ENCODE results near the gene MICAL2. TPM values are rescaled to one million over a fixed set of nuclear protein-coding genes. Genes with fewer than 3 reads are reported as not detected.

MICAL2 gene
- total RNA-seq, 1 donor from 2014 or later, result 10.0 TPM

- H3K27ac Mint-ChIP-seq, result no peak overlapping the region
- H3K9me3 Mint-ChIP-seq (ENCODE audit: low read depth), result no peaks in the 10 kb centered on the region
- DNase-seq (ENCODE audit: low spot score, unreplicated experiment), result no peak
- no peaks in the 10 kb centered on the region for H3K36me3 Mint-ChIP-seq (ENCODE audit: insufficient read depth)
- TF ChIP-seq CTCF (IDR thresholded peaks at IDR 0.05; ENCODE audit: unreplicated experiment), result no peak
- peaks cover 26% of the 10 kb centered on the region for H3K4me1 Mint-ChIP-seq (ENCODE audit: low read depth)
- H3K27me3 Mint-ChIP-seq, result peaks cover 2% of the 10 kb centered on the region
- H3K4me3 Mint-ChIP-seq (ENCODE audit: low read depth), result no peak overlapping the region
Measured at GRCh38 chr11:12274558-12275197, 164.3 kb downstream of the MICAL2 start.

GRCh38 chr11:12275818-12276217, 165.4 kb downstream of the MICAL2 start:
- H3K9me3 Mint-ChIP-seq (ENCODE audit: low read depth), result no peaks in the 10 kb centered on the region
- H3K27ac Mint-ChIP-seq, result no peak overlapping the region
- peaks cover 2% of the 10 kb centered on the region for H3K27me3 Mint-ChIP-seq
- peaks cover 31% of the 10 kb centered on the region for H3K4me1 Mint-ChIP-seq (ENCODE audit: low read depth)
- no peaks in the 10 kb centered on the region for H3K36me3 Mint-ChIP-seq (ENCODE audit: insufficient read depth)
- no peak overlapping the region for H3K4me3 Mint-ChIP-seq (ENCODE audit: low read depth)
- no peak for DNase-seq (ENCODE audit: low spot score, unreplicated experiment)
- no peak for TF ChIP-seq CTCF (IDR thresholded peaks at IDR 0.05; ENCODE audit: unreplicated experiment)

DNA sequence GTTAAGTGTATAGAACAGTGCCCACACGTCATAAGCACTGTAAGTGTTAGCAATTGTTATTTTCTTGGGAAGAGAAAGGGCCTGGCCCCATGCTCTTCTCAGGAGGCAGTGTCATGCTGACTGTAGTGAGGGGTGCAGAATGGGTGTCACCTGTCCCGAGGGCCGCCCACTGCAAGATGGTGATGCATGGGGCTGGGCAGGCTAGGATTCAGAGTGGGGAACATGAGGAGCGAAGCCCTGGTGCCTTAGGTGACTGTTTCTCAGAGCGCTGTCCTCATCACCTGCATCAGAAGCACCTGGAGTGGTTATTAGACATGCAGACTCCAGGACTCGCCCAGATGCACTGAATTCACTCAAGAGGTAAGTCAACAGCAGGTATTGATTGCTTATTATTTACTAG, 166.0 kb downstream of the MICAL2 start:
- TF ChIP-seq CTCF (IDR thresholded peaks at IDR 0.05; ENCODE audit: unreplicated experiment), result no peak
- Mint-ChIP-seq H3K4me3 (ENCODE audit: low read depth) (no peak overlapping the region), H3K9me3 (ENCODE audit: low read depth) (no peaks in the 10 kb centered on the region), H3K27me3 (peaks cover 2% of the 10 kb centered on the region), H3K27ac (no peak overlapping the region), H3K4me1 (ENCODE audit: low read depth) (peaks cover 31% of the 10 kb centered on the region), H3K36me3 (ENCODE audit: insufficient read depth) (no peaks in the 10 kb centered on the region)
- DNase-seq (ENCODE audit: low spot score, unreplicated experiment), result no peak

GRCh38 chr11:12276831-12277475, 166.6 kb downstream of the MICAL2 start:
- DNase-seq (ENCODE audit: low spot score, unreplicated experiment), result no peak
- Mint-ChIP-seq H3K27ac (no peak overlapping the region), H3K4me3 (ENCODE audit: low read depth) (no peak overlapping the region), H3K9me3 (ENCODE audit: low read depth) (no peaks in the 10 kb centered on the region), H3K4me1 (ENCODE audit: low read depth) (peaks cover 31% of the 10 kb centered on the region), H3K36me3 (ENCODE audit: insufficient read depth) (no peaks in the 10 kb centered on the region), H3K27me3 (peaks cover 2% of the 10 kb centered on the region)
- TF ChIP-seq CTCF (IDR thresholded peaks at IDR 0.05; ENCODE audit: unreplicated experiment), result no peak

DNA sequence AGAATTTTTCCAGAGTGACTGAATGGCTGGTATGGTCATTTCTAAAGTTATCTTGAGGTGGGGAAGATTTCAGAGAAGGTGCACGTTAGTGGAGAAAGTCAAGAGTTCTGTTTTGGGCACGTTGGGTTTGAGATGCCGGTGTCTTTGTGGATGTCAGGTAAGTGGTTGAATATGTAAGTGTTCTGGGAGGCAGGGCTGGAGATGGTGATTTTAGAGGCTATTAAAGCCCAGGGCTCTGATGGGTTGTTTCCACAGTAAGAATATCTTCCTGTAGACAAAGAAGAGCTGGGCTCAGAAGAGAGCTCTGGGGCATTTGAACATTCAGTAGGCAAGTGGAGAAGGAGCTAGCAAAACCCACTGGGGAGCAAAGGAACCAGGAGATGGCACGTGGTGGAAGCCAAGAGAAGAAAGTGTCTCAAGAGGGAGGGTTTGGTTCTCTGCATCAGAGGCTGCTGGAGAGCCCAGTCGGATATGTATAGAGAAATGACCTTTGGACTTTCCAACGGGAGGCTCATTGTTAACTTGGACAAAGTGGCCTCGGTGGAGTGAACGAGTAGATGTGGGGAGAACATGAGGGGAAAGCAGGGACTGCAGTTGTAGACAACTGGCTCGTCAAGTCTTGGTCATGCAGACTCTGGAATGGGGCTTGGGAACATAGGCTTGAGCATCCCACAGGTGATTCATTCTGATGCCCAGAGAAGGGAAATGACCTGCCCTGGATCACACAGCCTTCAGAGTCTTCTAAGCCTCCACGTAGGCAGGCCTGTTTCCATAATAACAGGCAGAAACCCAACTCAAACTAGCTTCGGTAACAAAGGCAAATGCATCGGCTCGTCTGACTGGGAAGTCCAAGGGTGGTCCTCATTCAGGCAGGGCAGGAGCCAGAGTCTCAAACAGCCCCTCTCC, 168.6 kb downstream of the MICAL2 start:
- H3K4me1 Mint-ChIP-seq (ENCODE audit: low read depth), result peaks cover 31% of the 10 kb centered on the region
- H3K9me3 Mint-ChIP-seq (ENCODE audit: low read depth), result no peaks in the 10 kb centered on the region
- no peaks in the 10 kb centered on the region for H3K36me3 Mint-ChIP-seq (ENCODE audit: insufficient read depth)
- no peak overlapping the region for H3K4me3 Mint-ChIP-seq (ENCODE audit: low read depth)
- peaks cover 6% of the 10 kb centered on the region for H3K27me3 Mint-ChIP-seq
- no peak for TF ChIP-seq CTCF (IDR thresholded peaks at IDR 0.05; ENCODE audit: unreplicated experiment)
- no peak overlapping the region for H3K27ac Mint-ChIP-seq
- DNase-seq (ENCODE audit: low spot score, unreplicated experiment), result no peak
